Amygdala (tissue), 56 donors: ENCODE results near the gene MAD2L1BP.

ENCODE experiments used
- DNase-seq, 56 donors: peaks; one replicate each; lab custom pipeline; 2025; lab: John Stamatoyannopoulos, UW

The MAD2L1BP gene

DNA sequence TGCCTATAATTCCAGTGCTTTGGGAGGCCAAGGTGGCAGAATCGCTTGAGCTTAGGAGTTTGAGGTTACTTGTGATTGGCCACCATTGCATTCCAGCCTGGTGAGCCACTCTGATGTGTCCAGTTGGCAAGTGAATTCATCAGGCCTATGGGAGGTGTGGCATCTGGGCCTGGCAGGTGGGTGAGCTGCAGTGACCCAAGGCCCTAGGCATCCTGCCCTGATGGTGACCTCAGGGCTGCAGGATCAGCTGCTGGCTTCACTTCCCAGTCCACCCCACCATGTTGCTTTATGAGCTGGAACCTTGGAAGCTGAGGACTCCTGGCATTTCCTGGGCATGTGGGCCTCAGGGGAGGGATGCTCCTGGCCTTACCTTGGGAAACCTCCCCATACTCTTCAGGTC is 29.7 kb downstream of the MAD2L1BP start:
- DNase-seq, result no peak

GRCh38 chr6:43666196-43666920 is 30.7 kb downstream of the MAD2L1BP start:
- DNase-seq, result no peak

DNA sequence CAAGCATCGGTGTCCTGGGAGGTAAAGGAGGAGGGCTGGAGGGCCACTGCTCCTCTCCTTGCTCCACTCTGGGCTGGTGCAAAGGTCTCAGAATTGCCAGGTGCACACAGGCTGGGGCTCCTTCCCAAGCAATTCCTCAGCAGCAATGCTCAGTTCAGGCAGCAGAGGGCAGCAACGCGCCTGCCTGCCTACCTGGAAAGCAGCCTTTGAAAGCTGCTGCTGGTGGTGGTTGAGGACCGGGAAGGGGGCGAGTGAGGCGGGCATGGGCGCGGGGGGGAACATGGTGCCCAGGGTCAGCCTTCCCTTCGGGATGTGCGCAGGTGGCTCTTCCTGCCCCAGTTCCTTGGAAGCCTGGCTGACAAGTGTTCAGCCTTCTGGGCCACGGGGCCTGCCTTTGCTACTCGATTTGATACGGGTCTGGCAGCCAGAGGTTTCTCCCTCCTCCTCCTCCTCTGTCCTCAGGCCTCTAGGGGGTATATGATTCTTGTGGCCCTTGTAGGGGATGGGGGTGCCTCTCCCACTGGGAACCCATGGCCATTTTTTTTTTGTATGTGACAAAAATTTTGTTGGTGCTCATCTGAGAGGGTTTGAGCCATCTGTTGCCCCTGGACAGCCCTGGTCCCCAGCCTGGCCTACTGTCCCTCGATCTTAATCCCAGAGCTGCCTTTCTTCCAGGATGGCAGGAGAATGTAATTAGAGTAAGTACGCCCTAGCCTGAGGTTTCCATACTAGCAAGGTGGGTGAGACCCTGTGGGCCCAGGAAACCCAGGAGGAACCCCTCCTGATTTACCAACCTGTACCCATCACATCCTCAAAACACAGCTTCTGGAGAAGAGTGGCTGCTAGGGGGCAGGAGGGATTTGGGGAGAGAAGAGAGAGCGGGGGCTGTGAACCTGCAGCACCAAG is 31.9 kb downstream of the MAD2L1BP start:
- DNase-seq, result peak in 54 of 56 donors; percentile 9 to 89 (median 66)

- DNase-seq, result peak in 43 of 56 donors; percentile 6 to 77 (median 45)
Measured at GRCh38 chr6:43668151-43669028, 32.8 kb downstream of the MAD2L1BP start.

- peak in 40 of 56 donors; percentile 28 to 78 (median 44) for DNase-seq
Measured at GRCh38 chr6:43669050-43669921, 33.6 kb downstream of the MAD2L1BP start.

DNA sequence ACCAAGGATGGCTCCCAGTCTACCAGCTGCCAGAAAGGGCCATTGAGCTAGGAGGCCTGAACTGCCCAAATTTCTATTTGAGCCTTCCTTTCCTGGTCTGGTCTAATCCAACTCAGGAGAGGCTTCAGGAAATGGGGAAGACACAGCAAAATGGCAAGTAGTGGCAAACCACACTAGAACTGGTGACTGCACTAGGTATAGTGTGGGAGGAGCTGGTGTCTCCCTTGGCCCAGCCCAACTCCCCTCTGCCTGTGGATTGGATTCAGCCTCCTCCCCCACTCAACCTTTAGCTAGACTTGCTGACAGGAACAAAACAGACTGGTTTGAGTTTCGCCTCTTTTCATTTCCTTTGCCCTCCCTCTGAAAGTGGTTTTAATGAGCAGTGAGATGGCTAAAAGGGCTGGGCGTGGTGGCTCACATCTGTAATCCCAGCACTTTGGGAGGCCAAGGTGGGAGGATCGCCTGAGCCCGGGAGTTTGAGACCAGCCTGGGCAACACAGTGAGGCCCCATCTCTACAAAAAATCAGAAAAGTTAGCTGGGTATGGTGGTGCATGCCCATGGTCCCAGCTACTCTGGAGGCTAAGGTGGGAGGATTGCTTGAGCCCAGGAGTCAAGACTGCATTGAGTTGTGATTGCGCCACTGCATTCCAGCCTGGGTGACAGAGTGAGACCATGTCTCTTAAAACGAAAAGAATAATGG is 34.4 kb downstream of the MAD2L1BP start:
- peak in 1 of 56 donors; percentile 36 for DNase-seq

DNA sequence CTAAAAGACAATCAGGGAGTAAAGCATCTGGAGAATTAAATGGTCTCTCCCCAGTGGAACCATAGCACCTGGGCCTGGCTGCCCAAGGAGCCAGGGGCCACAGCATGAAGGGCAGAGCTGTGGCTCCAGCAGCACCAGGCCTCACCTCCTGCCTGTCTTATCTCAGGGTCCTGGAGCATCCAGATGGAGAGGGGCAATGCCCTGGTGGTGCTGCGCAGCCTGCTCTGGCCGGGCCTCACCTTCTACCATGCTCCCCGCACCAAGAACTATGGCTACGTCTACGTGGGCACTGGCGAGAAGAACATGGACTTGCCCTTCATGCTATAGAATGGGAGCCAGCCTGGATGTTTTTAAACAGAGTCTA is 35.0 kb downstream of the MAD2L1BP start:
- no peak for DNase-seq

DNA sequence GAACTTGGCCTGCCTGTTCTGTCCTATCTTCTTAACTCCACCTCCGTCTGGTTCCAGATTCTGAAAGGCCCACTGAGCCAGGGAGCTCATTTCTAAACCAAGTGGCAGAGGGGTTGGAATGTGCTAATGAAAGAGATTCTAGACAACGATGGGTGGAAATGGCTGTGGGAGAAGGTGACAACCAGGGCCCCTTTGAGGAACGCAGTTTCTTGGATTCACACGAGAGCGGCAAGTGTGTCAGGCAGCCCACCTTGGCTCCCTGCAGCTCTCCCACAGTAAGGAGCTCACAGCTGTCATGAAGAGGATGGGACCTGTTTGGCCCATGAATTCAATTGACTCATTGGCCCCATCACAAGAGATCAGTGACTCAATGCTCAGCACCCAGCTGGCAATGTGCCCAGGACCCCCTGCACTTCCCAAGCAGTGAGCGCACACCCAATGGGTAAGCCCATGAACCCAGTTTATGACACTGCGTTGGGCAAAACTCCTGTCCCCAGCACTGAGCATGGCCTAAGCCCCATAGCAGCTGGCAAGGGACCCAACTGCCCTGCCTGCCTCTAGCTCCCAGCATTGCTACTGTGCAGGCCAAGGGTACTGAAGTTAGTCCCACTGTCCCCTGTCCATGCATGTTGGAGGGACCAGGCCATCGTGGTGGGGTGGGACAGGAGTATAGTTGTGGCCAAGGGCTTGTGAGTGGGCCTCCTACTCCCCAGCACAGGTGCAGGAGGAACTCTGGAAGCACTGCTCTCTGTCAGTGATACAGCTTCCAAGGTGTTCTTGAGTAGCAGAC is 35.6 kb downstream of the MAD2L1BP start:
- no peak for DNase-seq

DNA sequence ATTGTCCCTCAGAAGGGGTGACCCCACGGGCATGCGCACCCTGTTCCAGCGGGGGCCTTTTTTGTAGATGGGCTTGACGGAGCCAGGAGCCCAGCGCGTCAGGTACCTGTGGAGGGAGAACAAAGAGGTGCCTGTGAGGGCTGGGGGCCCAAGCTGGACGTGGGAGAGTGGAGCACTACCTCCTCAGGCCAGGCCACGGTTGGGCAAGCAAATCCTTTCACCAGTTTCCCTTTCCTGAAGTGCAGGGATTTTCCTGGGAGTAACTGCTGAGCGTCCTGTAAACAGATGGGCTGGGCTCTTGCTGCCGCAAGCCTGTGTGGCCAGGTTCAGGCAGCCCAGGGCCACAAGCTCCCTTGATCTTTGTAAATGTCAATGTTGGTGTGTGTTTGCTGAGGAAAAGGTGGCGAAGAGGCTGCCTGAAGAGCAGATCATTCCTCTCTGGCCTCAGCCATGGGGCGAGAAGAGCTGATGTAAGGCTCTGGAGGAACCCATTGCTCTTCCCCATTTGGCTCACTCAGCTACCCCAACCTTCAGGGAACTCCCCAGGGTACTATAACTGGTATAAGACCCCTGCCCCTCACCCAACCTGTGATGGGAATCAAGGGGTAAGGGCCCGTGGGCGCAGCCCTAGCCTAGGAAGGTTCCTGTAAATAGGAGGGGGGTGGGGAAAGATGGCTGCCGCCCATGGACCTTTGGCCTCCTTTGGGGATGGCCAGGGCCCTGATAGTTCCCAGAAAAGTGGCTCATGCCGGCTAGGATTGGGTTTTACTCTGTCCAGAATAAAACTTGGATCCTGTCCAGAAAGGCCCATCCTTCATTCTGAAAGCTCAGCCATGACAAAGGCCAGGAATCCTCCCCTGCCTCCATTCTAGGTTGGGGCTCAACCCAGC is 36.4 kb downstream of the MAD2L1BP start:
- no peak for DNase-seq

GRCh38 chr6:43673444-43674084 is 37.9 kb downstream of the MAD2L1BP start:
- DNase-seq, result peak in 38 of 56 donors; percentile 8 to 72 (median 26)

GRCh38 chr6:43674291-43674690 is 38.7 kb downstream of the MAD2L1BP start:
- DNase-seq, result no peak

GRCh38 chr6:43674921-43675320 is 39.3 kb downstream of the MAD2L1BP start:
- DNase-seq, result no peak

DNA sequence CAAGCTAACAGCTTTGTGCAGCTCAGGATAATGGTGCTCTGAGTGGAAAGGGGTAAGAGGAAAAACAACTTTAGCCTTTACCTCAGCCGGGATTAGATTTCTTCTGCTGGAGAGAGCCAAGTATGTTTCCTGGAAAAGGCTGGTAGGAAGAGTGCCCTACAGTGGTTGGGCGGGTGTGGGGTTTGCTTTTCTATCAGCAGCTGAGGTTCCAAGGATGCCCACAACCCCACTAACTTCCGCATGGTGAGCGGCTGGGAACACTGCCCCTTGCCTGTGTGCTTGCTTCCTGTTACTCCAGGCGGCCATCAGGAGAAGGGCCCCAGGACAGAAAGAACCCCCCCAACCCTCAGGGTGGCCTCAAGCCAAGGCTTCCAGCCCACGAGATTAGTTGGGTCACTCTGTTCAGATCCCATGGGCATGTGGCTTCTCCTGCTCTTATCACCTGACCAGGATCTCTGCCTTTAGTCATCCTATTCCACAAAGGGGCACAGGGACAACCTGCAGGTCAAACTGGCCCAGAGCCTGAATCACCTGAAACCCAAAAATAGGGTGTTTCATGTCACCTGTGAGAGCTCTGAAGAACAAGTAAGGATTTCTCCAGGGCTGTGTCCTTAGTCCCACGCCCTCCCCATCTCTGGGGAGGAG is 41.4 kb downstream of the MAD2L1BP start:
- DNase-seq, result no peak

- DNase-seq, result no peak
Measured at GRCh38 chr6:43677759-43678158, 42.1 kb downstream of the MAD2L1BP start.

DNA sequence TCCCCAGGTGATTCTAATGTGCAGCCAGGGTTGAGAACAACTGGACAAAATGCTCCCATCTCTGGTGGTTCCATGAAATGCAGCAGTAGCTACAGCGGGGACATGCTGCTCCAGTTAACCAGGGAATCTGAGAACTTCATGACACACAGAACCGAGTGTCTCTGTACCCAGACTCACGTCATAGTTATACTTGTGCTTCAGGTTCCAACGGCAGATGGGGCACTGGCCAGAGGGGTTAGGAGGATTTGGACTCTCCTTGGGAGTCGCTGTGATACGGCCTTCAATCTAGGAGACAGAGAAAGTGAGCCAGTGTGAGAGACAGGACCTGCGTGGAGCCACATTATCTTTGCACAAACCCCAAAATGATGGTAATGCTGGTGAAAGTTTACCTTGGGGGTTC is 42.7 kb downstream of the MAD2L1BP start:
- no peak for DNase-seq

- DNase-seq, result peak in 1 of 56 donors; percentile 12
Measured at GRCh38 chr6:43679057-43679456, 43.4 kb downstream of the MAD2L1BP start.
